ENCODE results near the gene HDGF. TPM values are rescaled to one million over a fixed set of nuclear protein-coding genes. Genes with fewer than 3 reads are reported as not detected.

The HDGF gene
- total RNA-seq, 1 donor from 2014 or later, result 246 TPM

DNA sequence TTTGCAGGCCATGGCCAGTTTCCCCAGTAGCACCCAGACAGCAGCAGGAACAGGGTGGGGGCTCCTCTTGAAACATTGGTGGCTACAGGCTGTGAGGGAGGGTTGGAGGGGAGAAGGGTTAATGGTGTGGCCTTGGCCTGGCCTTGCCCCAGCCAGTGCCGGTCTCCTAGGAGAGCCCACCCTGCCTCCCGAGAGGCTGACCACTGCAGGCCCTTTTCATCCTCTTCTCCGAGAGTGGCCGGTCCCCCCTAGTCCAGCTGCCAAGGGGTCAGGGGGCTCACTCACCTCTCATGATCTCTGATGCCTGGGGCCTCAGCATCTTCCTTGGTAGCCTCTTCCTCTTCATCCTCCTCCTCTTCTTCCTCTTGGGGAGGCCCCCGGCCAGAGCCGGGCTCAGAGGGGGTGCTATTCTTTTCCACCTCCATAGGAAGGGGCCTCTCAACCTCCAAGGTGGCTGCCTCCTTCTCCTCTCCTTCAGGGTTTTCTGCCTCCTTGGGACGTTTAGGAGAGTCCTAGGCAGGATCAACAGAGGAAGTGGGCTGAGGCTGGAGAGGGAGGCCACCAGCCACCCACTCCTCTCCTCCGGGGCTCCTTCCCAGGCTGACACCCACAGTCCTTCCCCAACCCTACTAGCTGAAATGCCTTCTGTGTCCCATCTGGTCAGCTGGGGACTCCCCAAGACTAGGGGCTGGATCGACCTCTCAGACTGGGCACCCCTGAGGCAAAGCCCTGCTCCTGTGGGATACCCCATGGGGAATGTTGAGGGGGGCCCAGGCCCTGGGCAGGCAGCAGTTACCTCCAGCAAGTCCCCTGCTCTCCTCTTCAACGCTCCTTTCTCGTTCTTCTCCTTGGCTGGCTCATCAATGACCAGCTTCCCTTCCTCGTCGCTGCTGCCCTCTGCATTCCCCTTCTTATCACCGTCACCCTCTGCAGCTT lies 7.8 kb downstream of the HDGF start:
- Histone ChIP-seq H3K4me2 (no peak overlapping the region), H3K27ac (no peak overlapping the region), H3K36me3 (no peaks in the 10 kb centered on the region), H3K9ac (no peak overlapping the region), H2AFZ (replicated peaks) (no peak overlapping the region), H3K4me3 (no peak overlapping the region), H4K20me1 (ENCODE audit: low read depth) (peaks cover 17% of the 10 kb centered on the region), H3K79me2 (ENCODE audit: low read depth) (peaks cover 66% of the 10 kb centered on the region), H3F3A (ENCODE audit: low read depth) (peaks cover 77% of the 10 kb centered on the region), H3K27me3 (no peaks in the 10 kb centered on the region), H3K4me1 (peaks cover 36% of the 10 kb centered on the region), H3K9me3 (ENCODE audit: low read depth) (no peaks in the 10 kb centered on the region)
- peaks cover 2% of the 10 kb centered on the region for H3K27me3 Mint-ChIP-seq (ENCODE audit: insufficient read depth, low read depth)
- no peak for DNase-seq (ENCODE audit: low spot score)
- H3K27ac Mint-ChIP-seq, result no peak overlapping the region
- TF ChIP-seq EZH2 (IDR thresholded peaks at IDR 0.05), result no peak
- TF ChIP-seq, protein P1, sequence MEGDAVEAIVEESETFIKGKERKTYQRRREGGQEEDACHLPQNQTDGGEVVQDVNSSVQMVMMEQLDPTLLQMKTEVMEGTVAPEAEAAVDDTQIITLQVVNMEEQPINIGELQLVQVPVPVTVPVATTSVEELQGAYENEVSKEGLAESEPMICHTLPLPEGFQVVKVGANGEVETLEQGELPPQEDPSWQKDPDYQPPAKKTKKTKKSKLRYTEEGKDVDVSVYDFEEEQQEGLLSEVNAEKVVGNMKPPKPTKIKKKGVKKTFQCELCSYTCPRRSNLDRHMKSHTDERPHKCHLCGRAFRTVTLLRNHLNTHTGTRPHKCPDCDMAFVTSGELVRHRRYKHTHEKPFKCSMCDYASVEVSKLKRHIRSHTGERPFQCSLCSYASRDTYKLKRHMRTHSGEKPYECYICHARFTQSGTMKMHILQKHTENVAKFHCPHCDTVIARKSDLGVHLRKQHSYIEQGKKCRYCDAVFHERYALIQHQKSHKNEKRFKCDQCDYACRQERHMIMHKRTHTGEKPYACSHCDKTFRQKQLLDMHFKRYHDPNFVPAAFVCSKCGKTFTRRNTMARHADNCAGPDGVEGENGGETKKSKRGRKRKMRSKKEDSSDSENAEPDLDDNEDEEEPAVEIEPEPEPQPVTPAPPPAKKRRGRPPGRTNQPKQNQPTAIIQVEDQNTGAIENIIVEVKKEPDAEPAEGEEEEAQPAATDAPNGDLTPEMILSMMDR (IDR thresholded peaks at IDR 0.05), result no peak
- TF ChIP-seq EZH2phosphoT487 (IDR thresholded peaks at IDR 0.05), result no peak
- H3K4me1 Mint-ChIP-seq, result peaks cover 51% of the 10 kb centered on the region
- H3K4me3 Mint-ChIP-seq, result no peak overlapping the region
- peaks cover 15% of the 10 kb centered on the region for H3K36me3 Mint-ChIP-seq
- H3K9me3 Mint-ChIP-seq, result no peaks in the 10 kb centered on the region

DNA sequence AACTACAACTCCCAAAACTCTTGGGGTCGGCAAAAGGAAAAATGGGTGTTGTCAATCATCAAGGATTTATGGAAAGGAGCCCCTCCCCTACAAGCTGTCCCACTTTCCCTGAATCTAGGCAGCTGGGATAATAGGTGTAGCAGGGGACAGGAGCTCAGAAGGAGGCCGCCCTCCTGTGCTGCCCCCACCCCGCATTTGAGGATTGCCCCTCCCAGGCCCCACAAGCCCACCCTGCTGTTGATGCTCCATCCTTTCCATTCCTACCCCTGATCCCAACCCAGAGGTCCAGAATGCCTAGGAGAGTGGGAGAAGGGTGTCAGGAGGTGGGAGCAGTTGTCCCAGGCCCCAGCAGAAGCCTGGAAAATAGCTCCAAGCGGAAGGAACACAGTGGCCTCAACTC lies 8.7 kb downstream of the HDGF start:
- Histone ChIP-seq H3K4me1 (peaks cover 28% of the 10 kb centered on the region), H3K9ac (no peak overlapping the region), H3K9me3 (ENCODE audit: low read depth) (no peaks in the 10 kb centered on the region), H3K79me2 (ENCODE audit: low read depth) (peaks cover 57% of the 10 kb centered on the region), H3K36me3 (no peaks in the 10 kb centered on the region), H3F3A (ENCODE audit: low read depth) (peaks cover 69% of the 10 kb centered on the region), H4K20me1 (ENCODE audit: low read depth) (peaks cover 15% of the 10 kb centered on the region), H3K4me3 (no peak overlapping the region), H3K4me2 (no peak overlapping the region), H3K27ac (peak overlapping the region; percentile 52), H3K27me3 (no peaks in the 10 kb centered on the region), H2AFZ (replicated peaks) (no peak overlapping the region)
- H3K36me3 Mint-ChIP-seq, result peaks cover 15% of the 10 kb centered on the region
- TF ChIP-seq, protein P1 (IDR thresholded peaks at IDR 0.05), result no peak
- TF ChIP-seq EZH2phosphoT487 (IDR thresholded peaks at IDR 0.05) (no peak), EZH2 (IDR thresholded peaks at IDR 0.05) (no peak)
- no peaks in the 10 kb centered on the region for H3K9me3 Mint-ChIP-seq
- no peak for DNase-seq (ENCODE audit: low spot score)
- H3K4me1 Mint-ChIP-seq, result peaks cover 46% of the 10 kb centered on the region
- peaks cover 2% of the 10 kb centered on the region for H3K27me3 Mint-ChIP-seq (ENCODE audit: insufficient read depth, low read depth)
- no peak overlapping the region for H3K4me3 Mint-ChIP-seq
- H3K27ac Mint-ChIP-seq, result peak overlapping the region; percentile 37

DNA sequence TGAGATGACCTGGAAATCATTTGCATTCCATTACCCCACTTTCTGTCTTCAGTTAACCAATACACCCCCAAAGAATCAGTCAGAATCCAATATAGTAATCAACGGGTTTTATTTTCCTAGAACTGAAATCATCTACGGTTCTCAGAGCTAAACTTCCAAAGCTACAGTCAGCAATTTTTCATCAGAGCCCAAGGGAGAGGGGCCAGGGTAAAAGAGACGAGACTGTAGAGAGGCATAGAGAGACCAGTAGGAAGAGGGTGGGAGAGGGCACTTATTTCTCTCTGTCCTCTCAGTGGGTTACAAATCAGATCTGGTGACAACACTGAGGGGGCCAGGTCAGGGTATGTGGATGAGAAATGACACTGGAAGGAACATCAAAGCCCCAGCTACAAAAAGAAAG lies 9.5 kb downstream of the HDGF start:
- Histone ChIP-seq H3K36me3 (no peaks in the 10 kb centered on the region), H3K4me1 (peaks cover 22% of the 10 kb centered on the region), H3F3A (ENCODE audit: low read depth) (peaks cover 62% of the 10 kb centered on the region), H3K4me2 (peak overlapping the region; percentile 51), H3K9ac (no peak overlapping the region), H3K27me3 (no peaks in the 10 kb centered on the region), H3K79me2 (ENCODE audit: low read depth) (peaks cover 50% of the 10 kb centered on the region), H3K27ac (peak overlapping the region; percentile 52), H2AFZ (replicated peaks) (no peak overlapping the region), H3K9me3 (ENCODE audit: low read depth) (no peaks in the 10 kb centered on the region), H3K4me3 (no peak overlapping the region), H4K20me1 (ENCODE audit: low read depth) (peaks cover 15% of the 10 kb centered on the region)
- Mint-ChIP-seq H3K4me3 (peak overlapping the region; percentile 94), H3K36me3 (peaks cover 20% of the 10 kb centered on the region), H3K27ac (no peak overlapping the region), H3K9me3 (no peaks in the 10 kb centered on the region), H3K4me1 (peaks cover 40% of the 10 kb centered on the region), H3K27me3 (ENCODE audit: insufficient read depth, low read depth) (peaks cover 2% of the 10 kb centered on the region)
- TF ChIP-seq EZH2 (IDR thresholded peaks at IDR 0.05), result no peak
- TF ChIP-seq, protein P1 (IDR thresholded peaks at IDR 0.05), result no peak
- no peak for DNase-seq (ENCODE audit: low spot score)
